ENCODE results near the gene ZFY.

Gene ZFY

DNA sequence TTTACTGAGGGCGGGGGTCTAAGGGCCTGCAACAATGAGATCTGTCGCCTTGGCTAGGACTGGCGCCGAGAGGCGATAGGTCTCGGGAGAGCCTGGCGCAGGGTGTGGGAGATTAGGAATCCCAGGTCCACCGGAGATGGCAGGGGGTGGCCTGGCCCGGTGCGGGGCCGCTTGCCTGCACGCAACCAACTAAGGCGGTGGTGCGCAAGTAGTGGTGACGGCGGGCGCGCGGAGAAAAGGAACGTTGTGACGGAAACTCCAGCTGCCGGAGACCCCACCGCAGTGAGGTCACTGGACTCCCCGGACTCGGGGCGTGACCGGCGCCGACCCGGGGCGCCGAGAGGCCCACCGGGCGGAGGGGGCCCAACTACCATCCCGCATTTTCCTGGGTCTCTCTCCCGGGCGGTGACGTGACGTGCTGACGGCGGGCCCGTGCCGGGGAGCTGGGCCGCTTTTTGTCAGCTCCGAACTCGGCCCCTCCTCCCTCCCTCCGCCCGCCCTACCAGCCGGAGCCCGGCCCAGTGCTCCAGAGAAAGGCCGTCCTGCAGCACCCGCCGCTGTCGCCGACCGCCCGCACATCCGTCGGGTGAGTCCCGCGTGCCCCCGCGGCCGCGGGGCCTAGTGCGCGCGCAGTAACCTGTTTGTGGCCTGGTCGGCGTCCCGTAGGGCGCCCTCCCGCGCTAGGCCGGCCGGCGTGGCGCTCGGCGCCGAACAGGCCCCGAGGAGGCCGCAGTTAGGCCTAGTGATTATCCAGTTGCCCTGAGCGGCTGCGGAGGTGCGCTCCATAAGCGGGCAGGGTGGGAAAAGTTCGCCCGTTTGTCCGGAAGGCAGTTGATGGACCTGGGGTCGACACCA lies at the start of gene ZFY:
Gene ZFY, plus strand, starts transcription at position 521 of the 855 bp plus-strand sequence. CDS start 18,556 bp downstream, outside the sequence.
- no peak for TF ChIP-seq JUND (IDR thresholded peaks at IDR 0.05; ENCODE audit: low read depth)
- DNase-seq (ENCODE audit: low read depth in 1 of 2, low spot score in 1 of 2) = no peak
- in situ Hi-C loops (cut with HindIII; ENCODE audit: low pct_unique_long_range_greater_than_20kb, low sequenced_read_pairs) = no loop called here

DNA sequence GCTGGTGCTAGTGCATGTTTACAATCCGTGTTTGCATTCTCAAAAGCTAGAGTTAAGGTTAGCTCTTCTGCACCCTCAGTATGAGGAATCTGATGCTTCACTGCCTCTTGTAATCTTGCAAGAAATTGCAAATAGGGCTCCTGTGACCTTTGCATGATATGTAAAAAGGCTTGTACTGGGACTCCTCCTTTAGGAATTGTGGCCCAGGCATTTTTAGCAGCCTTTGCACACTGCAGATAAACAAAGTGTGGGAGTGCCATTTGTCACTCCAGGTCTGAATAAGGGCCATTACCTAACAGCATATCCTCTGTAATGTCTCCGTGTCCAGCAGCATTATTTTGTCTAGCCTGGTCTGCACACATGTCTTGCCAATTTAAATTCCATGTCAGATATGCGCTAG lies 49.3 kb upstream of the ZFY start:
- no peak for TF ChIP-seq JUND (IDR thresholded peaks at IDR 0.05; ENCODE audit: low read depth)
- in situ Hi-C loops (cut with HindIII; ENCODE audit: low pct_unique_long_range_greater_than_20kb, low sequenced_read_pairs) = no loop called here
- DNase-seq (ENCODE audit: low read depth in 1 of 2, low spot score in 1 of 2) = no peak

DNA sequence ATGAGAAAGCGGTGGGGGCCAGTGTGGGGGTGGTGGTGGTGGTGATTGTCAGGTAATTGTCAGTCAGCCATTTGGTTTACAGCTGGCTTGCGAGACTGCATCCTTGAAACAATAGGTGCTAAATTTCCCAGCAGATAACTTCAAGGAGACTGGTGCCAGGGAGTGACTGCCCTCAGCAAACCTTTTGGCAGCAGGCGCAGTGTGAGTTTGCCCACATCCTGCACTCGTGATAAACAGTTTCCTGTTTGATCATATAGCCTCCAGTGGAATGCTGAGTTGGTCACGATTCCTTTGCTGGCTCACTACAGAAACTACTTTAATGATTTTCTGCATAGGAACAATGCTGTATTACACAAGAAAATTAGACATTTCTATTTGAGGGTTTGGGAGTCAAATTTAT lies 47.8 kb upstream of the ZFY start:
- DNase-seq (ENCODE audit: low read depth in 1 of 2, low spot score in 1 of 2) = no peak
- in situ Hi-C loops (cut with HindIII; ENCODE audit: low pct_unique_long_range_greater_than_20kb, low sequenced_read_pairs) = no loop called here
- TF ChIP-seq JUND (IDR thresholded peaks at IDR 0.05; ENCODE audit: low read depth) = no peak

DNA sequence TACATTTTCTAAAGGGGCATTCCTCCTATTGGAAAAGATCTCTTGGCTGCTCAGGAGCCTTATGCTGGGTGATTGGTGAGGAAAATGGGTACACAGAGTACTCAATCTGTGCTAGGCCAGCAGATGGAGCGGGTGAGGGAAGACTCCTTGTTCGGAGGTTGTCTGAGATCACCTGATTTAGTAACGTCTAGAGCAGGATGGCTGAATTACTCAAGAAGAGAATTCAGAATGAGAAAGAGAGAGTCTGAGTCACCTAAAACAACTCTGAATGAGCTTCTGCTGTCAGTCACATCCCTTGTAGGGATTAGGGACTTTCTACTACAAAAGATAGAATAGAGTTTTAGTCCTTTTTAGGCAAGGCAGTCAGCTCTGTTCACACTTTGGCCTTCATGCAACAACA lies 47.2 kb upstream of the ZFY start:
- TF ChIP-seq JUND (IDR thresholded peaks at IDR 0.05; ENCODE audit: low read depth) = no peak
- in situ Hi-C loops (cut with HindIII; ENCODE audit: low pct_unique_long_range_greater_than_20kb, low sequenced_read_pairs) = no loop called here
- DNase-seq (ENCODE audit: low read depth in 1 of 2, low spot score in 1 of 2) = no peak

DNA sequence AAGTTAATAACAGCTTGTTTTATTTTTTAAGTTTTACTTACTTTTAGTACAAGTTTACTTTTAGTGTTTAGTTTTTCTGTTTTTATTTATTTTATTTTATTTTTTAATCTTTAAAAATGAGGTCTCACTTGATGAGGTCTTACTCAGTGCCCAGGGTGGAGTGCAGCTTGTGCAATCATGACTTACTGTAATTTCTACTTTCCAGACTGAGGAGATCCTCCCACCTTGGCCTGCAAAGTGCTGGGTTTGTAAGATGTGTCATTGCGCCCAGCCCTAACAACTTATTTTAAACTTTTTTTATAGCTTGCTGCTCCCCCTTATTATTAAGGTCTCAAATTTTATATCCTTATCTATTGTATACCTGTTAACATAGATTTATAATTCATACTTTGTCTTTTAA lies 41.7 kb upstream of the ZFY start:
- in situ Hi-C loops (cut with HindIII; ENCODE audit: low pct_unique_long_range_greater_than_20kb, low sequenced_read_pairs) = no loop called here
- DNase-seq (ENCODE audit: low read depth in 1 of 2, low spot score in 1 of 2) = no peak
- TF ChIP-seq JUND (IDR thresholded peaks at IDR 0.05; ENCODE audit: low read depth) = no peak

DNA sequence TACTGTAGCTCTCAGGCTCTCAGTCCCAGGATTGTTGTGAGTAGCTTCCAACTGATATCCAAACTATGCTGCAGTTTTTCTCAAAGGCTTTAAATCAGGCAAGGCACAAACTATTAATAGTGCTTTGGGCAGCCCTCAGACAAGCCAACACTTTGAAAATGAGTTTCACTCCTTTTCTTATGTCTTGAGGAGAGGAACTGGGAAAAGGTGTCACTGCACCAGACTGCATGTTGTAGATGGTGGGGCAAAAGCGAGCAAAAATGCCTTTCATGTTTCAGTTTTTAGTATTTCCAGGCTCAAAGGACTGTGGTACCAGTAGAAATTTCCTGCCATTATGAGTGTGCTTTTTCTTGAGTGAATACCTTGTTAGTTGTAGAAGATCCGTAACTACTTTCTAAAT lies 39.1 kb upstream of the ZFY start:
- no peak for TF ChIP-seq JUND (IDR thresholded peaks at IDR 0.05; ENCODE audit: low read depth)
- in situ Hi-C loops (cut with HindIII; ENCODE audit: low pct_unique_long_range_greater_than_20kb, low sequenced_read_pairs) = no loop called here
- no peak for DNase-seq (ENCODE audit: low read depth in 1 of 2, low spot score in 1 of 2)

DNA sequence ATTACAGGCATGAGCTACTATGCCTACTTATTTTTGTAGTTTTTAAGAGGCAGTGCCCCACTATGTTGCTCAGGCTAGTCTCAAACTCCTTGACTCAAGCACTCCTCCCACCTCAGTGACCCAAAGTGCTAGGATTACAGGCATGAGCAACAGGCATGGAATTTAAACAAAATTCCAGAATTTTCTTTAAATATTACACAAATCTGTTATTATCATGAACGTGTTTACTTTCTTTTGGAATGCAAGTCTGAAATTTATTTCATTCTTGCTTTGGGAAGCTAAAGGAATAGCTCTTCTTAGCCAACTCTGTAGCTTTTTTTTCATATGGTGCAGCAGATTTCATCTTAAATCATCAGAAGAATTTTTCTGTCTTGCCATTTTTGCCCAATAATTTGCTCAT lies 27.8 kb upstream of the ZFY start:
- no peak for TF ChIP-seq JUND (IDR thresholded peaks at IDR 0.05; ENCODE audit: low read depth)
- in situ Hi-C loops (cut with HindIII; ENCODE audit: low pct_unique_long_range_greater_than_20kb, low sequenced_read_pairs) = no loop called here
- DNase-seq (ENCODE audit: low read depth in 1 of 2, low spot score in 1 of 2) = no peak

DNA sequence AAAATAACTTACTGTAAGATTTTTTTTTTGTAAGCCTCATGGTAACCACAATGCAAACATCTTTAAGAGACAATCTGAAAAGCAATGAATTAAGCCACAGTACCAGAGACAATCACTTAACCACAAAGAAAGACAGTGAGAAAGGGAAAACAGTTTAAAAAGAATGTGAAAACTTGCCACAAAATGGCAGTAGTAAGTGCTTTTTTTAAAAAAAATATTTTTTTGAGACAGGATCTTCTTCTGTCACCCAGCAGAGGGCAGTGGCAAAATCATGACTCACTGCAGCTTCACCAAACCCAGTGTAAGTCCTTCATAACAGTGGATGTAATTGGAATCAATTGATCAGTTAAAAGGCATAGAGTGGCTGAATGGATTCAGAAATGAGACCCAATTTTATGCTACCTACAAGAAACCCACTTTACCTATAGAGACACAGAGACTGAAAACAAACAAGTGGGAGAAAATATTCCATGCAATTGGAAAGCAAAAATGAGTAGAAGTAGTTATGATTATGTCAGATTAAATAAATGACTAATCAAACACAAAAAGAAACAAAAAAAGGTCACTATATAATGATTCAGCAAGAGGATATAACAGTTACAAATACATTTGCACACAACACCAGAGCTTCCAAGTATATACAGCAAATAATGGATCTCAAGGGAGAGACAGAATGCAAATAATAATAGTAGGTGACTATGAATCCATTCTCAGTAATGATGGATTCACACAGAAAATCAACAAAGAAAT lies 21.9 kb upstream of the ZFY start:
- no peak for DNase-seq (ENCODE audit: low read depth in 1 of 2, low spot score in 1 of 2)

DNA sequence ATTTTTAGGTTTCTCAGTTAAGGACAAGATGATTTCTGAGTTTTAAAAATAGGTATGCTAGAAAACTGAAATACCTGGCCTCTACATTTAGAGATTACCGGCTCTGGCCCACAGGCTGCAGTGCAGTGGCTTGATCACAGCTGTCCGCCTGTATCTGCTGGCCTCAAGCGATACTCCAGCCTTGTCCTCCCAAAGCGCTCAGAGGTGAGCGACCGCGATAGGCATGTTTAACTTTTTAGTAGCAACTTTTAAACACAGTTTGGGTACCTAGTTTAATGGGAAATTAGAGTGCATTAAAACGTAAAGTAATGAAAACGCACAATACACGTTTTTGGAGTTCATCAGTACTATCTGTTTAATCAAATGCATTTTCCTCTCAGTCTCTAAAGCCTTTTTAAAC lies 1.1 kb upstream of the ZFY start:
- no peak for DNase-seq (ENCODE audit: low read depth in 1 of 2, low spot score in 1 of 2)
- no peak for TF ChIP-seq JUND (IDR thresholded peaks at IDR 0.05; ENCODE audit: low read depth)
- in situ Hi-C loops (cut with HindIII; ENCODE audit: low pct_unique_long_range_greater_than_20kb, low sequenced_read_pairs) = no loop called here

More for the DNA sequence above, 21.9 kb upstream of the ZFY start:
- in situ Hi-C loops (cut with HindIII; ENCODE audit: low pct_unique_long_range_greater_than_20kb, low sequenced_read_pairs) = no loop called here
- no peak for TF ChIP-seq JUND (IDR thresholded peaks at IDR 0.05; ENCODE audit: low read depth)

DNA sequence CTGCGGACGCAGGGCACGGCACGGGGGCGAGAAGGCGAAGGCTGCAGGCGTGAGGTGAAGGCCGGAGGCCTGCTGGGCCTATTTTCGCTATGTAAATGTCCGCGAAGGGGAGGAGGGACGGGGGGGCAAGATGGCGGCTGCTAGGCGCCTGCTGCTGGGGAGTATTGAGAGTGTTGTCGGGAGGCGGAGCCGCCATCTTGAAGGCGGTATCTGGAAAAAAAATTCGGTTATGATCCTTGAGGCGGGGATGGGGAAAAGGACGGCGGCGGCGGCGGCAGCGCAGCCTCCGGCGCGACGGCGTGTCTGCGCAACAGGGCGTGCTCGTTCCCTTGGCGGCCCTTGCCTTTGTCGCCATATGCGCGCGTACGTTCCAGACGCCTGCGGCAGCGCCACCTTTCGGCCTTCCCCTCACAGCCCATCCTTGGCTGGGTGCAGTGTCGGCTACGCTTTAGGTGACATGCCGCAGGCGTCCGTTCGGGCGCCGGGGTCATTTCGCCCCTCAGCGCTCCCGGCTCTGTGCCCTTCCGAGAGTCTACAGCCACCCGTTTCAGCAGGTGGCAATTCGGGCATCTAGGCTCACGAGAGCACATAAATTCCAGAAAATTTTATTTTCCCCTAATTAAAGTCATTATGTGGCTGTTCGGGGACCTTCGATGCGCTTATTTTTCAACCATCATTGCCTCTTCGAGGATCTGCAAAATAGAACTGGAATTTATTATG lies 695 bp downstream of the ZFY start:
- DNase-seq (ENCODE audit: low read depth in 1 of 2, low spot score in 1 of 2) = no peak
- in situ Hi-C loops (cut with HindIII; ENCODE audit: low pct_unique_long_range_greater_than_20kb, low sequenced_read_pairs) = no loop called here
- no peak for TF ChIP-seq JUND (IDR thresholded peaks at IDR 0.05; ENCODE audit: low read depth)

DNA sequence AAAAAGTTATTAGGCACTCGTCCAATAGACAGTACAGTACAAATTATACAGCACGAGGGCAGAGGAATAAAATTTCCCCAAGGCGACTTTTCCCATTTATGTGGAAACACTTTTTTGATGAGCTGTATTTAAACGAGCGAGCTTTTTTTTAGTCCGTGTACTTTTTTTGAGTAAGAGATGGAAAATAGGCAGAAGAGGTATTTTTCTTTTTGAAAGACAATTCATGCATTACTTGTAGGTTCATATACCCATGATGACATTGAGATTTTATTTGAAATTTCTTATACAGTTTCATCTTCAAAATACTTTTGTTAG lies 1.2 kb downstream of the ZFY start:
- in situ Hi-C loops (cut with HindIII; ENCODE audit: low pct_unique_long_range_greater_than_20kb, low sequenced_read_pairs) = no loop called here
- TF ChIP-seq JUND (IDR thresholded peaks at IDR 0.05; ENCODE audit: low read depth) = no peak
- no peak for DNase-seq (ENCODE audit: low read depth in 1 of 2, low spot score in 1 of 2)

DNA sequence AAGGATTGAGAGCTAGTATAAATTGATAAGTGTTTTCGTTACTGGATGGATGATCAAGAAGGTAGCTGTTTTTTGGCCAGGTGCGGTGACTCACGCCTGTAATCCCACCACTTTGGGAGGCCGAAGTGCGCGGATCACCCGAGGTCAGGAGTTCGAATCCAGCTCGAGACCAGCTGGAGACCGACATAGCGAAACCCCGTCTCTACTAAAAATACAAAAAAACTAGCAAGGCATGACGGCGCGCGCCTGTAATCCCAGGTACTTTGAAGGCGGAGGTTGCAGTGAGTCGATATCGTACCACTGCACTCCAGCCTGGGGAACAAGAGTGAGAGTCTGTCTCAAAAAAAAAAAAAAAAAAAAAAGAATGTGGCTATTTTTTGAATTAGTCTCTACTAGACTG lies 2.0 kb downstream of the ZFY start:
- no peak for TF ChIP-seq JUND (IDR thresholded peaks at IDR 0.05; ENCODE audit: low read depth)
- in situ Hi-C loops (cut with HindIII; ENCODE audit: low pct_unique_long_range_greater_than_20kb, low sequenced_read_pairs) = no loop called here
- no peak for DNase-seq (ENCODE audit: low read depth in 1 of 2, low spot score in 1 of 2)

All from T47D (cell line).